MM.1S (cell line): ENCODE results near the gene NOMO2.
"Not testable (repeated sequence)": the region's sequence is repeated elsewhere in the genome, so short reads cannot be mapped to it uniquely, and the experiment has no call there.

Experiments used
- EZH2 ChIP-seq: fragments of 300-600 bp; sonication (generic); optimal IDR thresholded peaks from 2 replicates; pipeline ENCODE3; 2017; ENCODE audit warnings: low read depth, mild to moderate bottlenecking, antibody characterized with exemption, low read length, mixed read lengths
- TF ChIP-seq, protein P1 (sequence below): fragments of 300-600 bp; sonication (generic); IDR thresholded peaks from 2 replicates; pipeline ENCODE4 v1.5.1; 2016; ENCODE audit warnings: antibody characterized with exemption, low read length, mixed read lengths

DNA sequence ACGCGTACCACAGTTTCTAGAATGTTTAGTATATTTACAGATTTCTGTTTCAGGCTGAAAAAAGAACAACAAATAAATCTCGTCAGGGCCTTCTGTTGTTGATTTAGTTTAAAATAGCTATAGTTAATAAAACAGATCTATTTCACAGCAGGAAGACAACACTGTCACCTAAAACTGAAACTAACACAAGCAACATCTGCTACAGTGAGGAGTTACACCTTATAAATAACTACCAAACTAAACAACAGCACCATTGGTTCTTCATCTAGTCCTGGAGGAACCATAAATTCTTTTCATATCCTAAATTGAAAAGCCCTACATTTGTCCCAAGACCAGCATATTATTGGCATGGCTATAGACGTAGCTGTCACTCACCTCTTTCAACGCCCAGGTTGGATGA lies 15.0 kb downstream of the NOMO2 start:
- TF ChIP-seq, protein P1, sequence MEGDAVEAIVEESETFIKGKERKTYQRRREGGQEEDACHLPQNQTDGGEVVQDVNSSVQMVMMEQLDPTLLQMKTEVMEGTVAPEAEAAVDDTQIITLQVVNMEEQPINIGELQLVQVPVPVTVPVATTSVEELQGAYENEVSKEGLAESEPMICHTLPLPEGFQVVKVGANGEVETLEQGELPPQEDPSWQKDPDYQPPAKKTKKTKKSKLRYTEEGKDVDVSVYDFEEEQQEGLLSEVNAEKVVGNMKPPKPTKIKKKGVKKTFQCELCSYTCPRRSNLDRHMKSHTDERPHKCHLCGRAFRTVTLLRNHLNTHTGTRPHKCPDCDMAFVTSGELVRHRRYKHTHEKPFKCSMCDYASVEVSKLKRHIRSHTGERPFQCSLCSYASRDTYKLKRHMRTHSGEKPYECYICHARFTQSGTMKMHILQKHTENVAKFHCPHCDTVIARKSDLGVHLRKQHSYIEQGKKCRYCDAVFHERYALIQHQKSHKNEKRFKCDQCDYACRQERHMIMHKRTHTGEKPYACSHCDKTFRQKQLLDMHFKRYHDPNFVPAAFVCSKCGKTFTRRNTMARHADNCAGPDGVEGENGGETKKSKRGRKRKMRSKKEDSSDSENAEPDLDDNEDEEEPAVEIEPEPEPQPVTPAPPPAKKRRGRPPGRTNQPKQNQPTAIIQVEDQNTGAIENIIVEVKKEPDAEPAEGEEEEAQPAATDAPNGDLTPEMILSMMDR = not testable (repeated sequence)
- TF ChIP-seq EZH2 = not testable (repeated sequence)
